Smooth muscle cell (in vitro differentiated cells): ENCODE measurements around the gene NFKBIL1. TPM values are rescaled to one million over a fixed set of nuclear protein-coding genes. Genes with fewer than 3 reads are reported as not detected.
A peak's percentile ranks its signal among the peaks of the same experiment; 100 is the strongest.

Experiments used
- DNase-seq: peaks from one replicate; lab custom pipeline; 2025; ENCODE audit not compliant: unreplicated experiment; lab: John Stamatoyannopoulos, UW
- H2AFZ ChIP-seq: fragments of 200-600 bp; sonication (generic); 2 replicates; pipeline ENCODE4 v1.6.0; 2016; ENCODE audit warnings: antibody characterized with exemption, low read depth, mild to moderate bottlenecking
- H3F3A ChIP-seq: fragments of 200-600 bp; sonication (generic); 2 replicates; pipeline ENCODE4 v1.6.0; 2017; ENCODE audit warnings: antibody characterized with exemption, low read depth
- H3K27ac ChIP-seq: fragments of 200-600 bp; sonication (generic); 2 replicates; pipeline ENCODE4 v1.5.1; 2016; ENCODE audit warnings: low read depth, mild to moderate bottlenecking
- H3K27me3 ChIP-seq: fragments of 200-600 bp; sonication (generic); 2 replicates; pipeline ENCODE4 v1.6.1; 2016; ENCODE audit warnings: low read depth, mild to moderate bottlenecking
- H3K36me3 ChIP-seq: fragments of 200-600 bp; sonication (generic); 2 replicates; pipeline ENCODE4 v1.5.1; 2016; ENCODE audit warnings: low read depth
- H3K4me1 ChIP-seq: fragments of 200-600 bp; sonication (generic); 2 replicates; pipeline ENCODE4 v1.5.1; 2016; ENCODE audit warnings: low read depth
- H3K4me2 ChIP-seq: fragments of 200-600 bp; sonication (generic); 2 replicates; pipeline ENCODE4 v1.6.0; 2016; ENCODE audit warnings: mild to moderate bottlenecking
- H3K4me3 ChIP-seq: fragments of 200-600 bp; sonication (generic); 2 replicates; pipeline ENCODE4 v1.5.1; 2016; ENCODE audit warnings: mild to moderate bottlenecking
- H3K79me2 ChIP-seq: fragments of 200-600 bp; sonication (generic); 2 replicates; pipeline ENCODE4 v1.6.0; 2016; ENCODE audit warnings: low read depth, mild to moderate bottlenecking
- H3K9ac ChIP-seq: fragments of 200-600 bp; sonication (generic); 2 replicates; pipeline ENCODE4 v1.6.0; 2016; ENCODE audit warnings: low read depth
- H3K9me3 ChIP-seq: fragments of 200-600 bp; sonication (generic); replicated peaks from 2 replicates; pipeline ENCODE4 v1.5.1; 2016; ENCODE audit warnings: low read depth
- H4K20me1 ChIP-seq: fragments of 200-600 bp; sonication (generic); 2 replicates; pipeline ENCODE4 v1.6.0; 2016; ENCODE audit warnings: low read depth
- CTCF ChIP-seq: fragments of 200-600 bp; sonication (generic); IDR thresholded peaks from 2 replicates; pipeline ENCODE4 v1.5.1; 2017; ENCODE audit warnings: borderline replicate concordance, mild to moderate bottlenecking, antibody characterized with exemption; ENCODE audit not compliant: insufficient read depth, poor library complexity, severe bottlenecking
- WGBS: methylation state at CpG from one replicate; pipeline ENCODE4 v1.1.7; 2016; ENCODE audit warnings: low lambda C conversion rate; 5-methylcytosine and 5-hydroxymethylcytosine counted together
- polyA plus RNA-seq: library from polyadenylated mRNA; unstranded; fragments of >200 nt; fragmentation: Nextera tagmentation; extraction: Ambion mirVana; gene quantifications from 2 replicates; pipeline ENCODE4 v1.2.1, GENCODE V29; 2016
- total RNA-seq: library from RNA; depleted of rRNA; stranded (reverse); fragments of >200 nt; gene quantifications from 2 replicates; pipeline ENCODE4 v1.2.3, GENCODE V29; 2014

Gene NFKBIL1
- total and polyA plus RNA-seq, 2 experiments from 2014 or later, result 8.1 to 23.5 TPM

GRCh38 chr6:31558318-31558625 is 10.9 kb downstream of the NFKBIL1 start:
- Histone ChIP-seq H2AFZ (no peak overlapping the region), H3K27me3 (no peaks in the 10 kb centered on the region), H3K4me3 (no peak overlapping the region), H4K20me1 (no peaks in the 10 kb centered on the region), H3K9me3 (no peaks in the 10 kb centered on the region), H3K36me3 (no peaks in the 10 kb centered on the region), H3K9ac (no peak overlapping the region), H3K79me2 (peaks cover 16% of the 10 kb centered on the region), H3K4me1 (peaks cover 6% of the 10 kb centered on the region), H3K27ac (peak overlapping the region; percentile 89), H3K4me2 (no peak overlapping the region), H3F3A (peaks cover 16% of the 10 kb centered on the region)
- no peak for DNase-seq
- TF ChIP-seq CTCF, result no peak
- 96% methylated on average over 8 of the region's 8 CpGs for WGBS

GRCh38 chr6:31558631-31559500 is 11.5 kb downstream of the NFKBIL1 start:
- Histone ChIP-seq H3K9ac (no peak overlapping the region), H3K27me3 (no peaks in the 10 kb centered on the region), H3K4me1 (peaks cover 6% of the 10 kb centered on the region), H3K79me2 (peaks cover 10% of the 10 kb centered on the region), H3K4me2 (peak overlapping the region; percentile 50), H3K4me3 (no peak overlapping the region), H3K27ac (peak overlapping the region; percentile 89), H4K20me1 (no peaks in the 10 kb centered on the region), H3K36me3 (no peaks in the 10 kb centered on the region), H3K9me3 (no peaks in the 10 kb centered on the region), H3F3A (peaks cover 20% of the 10 kb centered on the region), H2AFZ (no peak overlapping the region)
- TF ChIP-seq CTCF, result no peak
- DNase-seq, result no peak
- WGBS, result 70% methylated on average over 14 of the region's 14 CpGs

- 89% methylated on average over 4 of the region's 4 CpGs for WGBS
- H3K9ac ChIP-seq, result peak overlapping the region; percentile 5
- H3K27me3 ChIP-seq, result no peaks in the 10 kb centered on the region
- peak overlapping the region; percentile 50 for H3K4me2 ChIP-seq
- no peaks in the 10 kb centered on the region for H4K20me1 ChIP-seq
- no peaks in the 10 kb centered on the region for H3K9me3 ChIP-seq
- no peak for TF ChIP-seq CTCF
- peaks cover 4% of the 10 kb centered on the region for H3K79me2 ChIP-seq
- DNase-seq, result no peak
- peaks cover 21% of the 10 kb centered on the region for H3F3A ChIP-seq
- no peak overlapping the region for H3K4me3 ChIP-seq
- peaks cover 6% of the 10 kb centered on the region for H3K4me1 ChIP-seq
- H3K27ac ChIP-seq, result peak overlapping the region; percentile 89
- H3K36me3 ChIP-seq, result no peaks in the 10 kb centered on the region
- H2AFZ ChIP-seq, result no peak overlapping the region
Observed at GRCh38 chr6:31559606-31559957, 12.2 kb downstream of the NFKBIL1 start.
